GM12878 (cell line): ENCODE data around the gene CHRM1. TPM values are rescaled to one million over a fixed set of nuclear protein-coding genes. Genes with fewer than 3 reads are reported as not detected.

Experiments used
- ATAC-seq: fragments of 200-7000 bp; cut with Tn5 transposase; 3 replicates; pipeline ENCODE4 v1.9.1; 2020; ENCODE audit warnings: mild to moderate bottlenecking, moderate library complexity
- BruUV-seq: library from RNA; stranded (reverse); fragments of 400-500 nt; replicated peaks from 2 replicates; lab custom pipeline; 2021; lab: Mats Ljungman, UMichigan
- CTCF ChIA-PET: fragments of 300-600 bp; sonication (Branson Sonifier 250); formaldehyde crosslinking; extraction: SDS; loops from one replicate; lab custom pipeline; 2021; ENCODE audit warnings: inconsistent platforms; lab: Yijun Ruan, JAX
- POLR2A ChIA-PET: fragments of 350-600 bp; formaldehyde crosslinking; extraction: SDS; loops from one replicate; lab custom pipeline; 2021; ENCODE audit warnings: inconsistent platforms; lab: Charles Lee
- RAD21 ChIA-PET: fragments of 300-600 bp; sonication (Branson Sonifier 250); formaldehyde crosslinking; loops from one replicate; lab custom pipeline; 2023; ENCODE audit warnings: antibody characterized with exemption; ENCODE audit not compliant: unreplicated experiment; lab: Charles Lee
- SMC1A ChIA-PET: fragments of 300-600 bp; sonication (Branson Sonifier 250); formaldehyde crosslinking; loops from one replicate; lab custom pipeline; 2023; ENCODE audit not compliant: unreplicated experiment, uncharacterized antibody; lab: Charles Lee
- DNase-seq: peaks from one replicate; pipeline ENCODE4 v3.0.0-alpha.2; 2011; ENCODE audit warnings: low read depth, low spot score
- FAIRE-seq: peaks from 3 replicates; lab custom pipeline; 2011; peaks lifted over from hg19 to GRCh38; lab: Jason Lieb, UNC
- H2AFZ ChIP-seq: 2 replicates; pipeline ENCODE4 v1.6.0; 2011; ENCODE audit warnings: low read depth, low read length, control low read depth; ENCODE audit not compliant: control insufficient read depth
- H3K27ac ChIP-seq: 2 replicates; pipeline ENCODE4 v1.5.1; 2011; ENCODE audit warnings: control low read depth; ENCODE audit not compliant: control insufficient read depth, insufficient read depth
- H3K27me3 ChIP-seq, 2 experiments: replicated peaks in 1 of 2; 2 replicates each; pipeline versions ENCODE4 v1.6.0 to v1.6.1; 2011; ENCODE audit warnings: low read length in 1 of 2; ENCODE audit not compliant: control insufficient read depth in 2 of 2, insufficient read depth in 2 of 2
- H3K36me3 ChIP-seq, 2 experiments: 2 replicates each; pipeline ENCODE4 v1.5.1; 2011; ENCODE audit warnings: low read length in 1 of 2; ENCODE audit not compliant: control insufficient read depth in 2 of 2, insufficient read depth in 2 of 2
- H3K4me1 ChIP-seq: 2 replicates; pipeline ENCODE4 v1.6.1; 2011; ENCODE audit warnings: mild to moderate bottlenecking, low read length, moderate library complexity, mixed read lengths; ENCODE audit not compliant: control insufficient read depth, insufficient read depth
- H3K4me2 ChIP-seq: 2 replicates; pipeline ENCODE4 v1.6.0; 2011; ENCODE audit warnings: control low read depth; ENCODE audit not compliant: control insufficient read depth, insufficient read depth
- H3K4me3 ChIP-seq: fragments of 200-600 bp; sonication (generic); 2 replicates; pipeline ENCODE4 v1.5.1; 2016
- H3K79me2 ChIP-seq: 2 replicates; pipeline ENCODE4 v1.6.0; 2011; ENCODE audit warnings: low read length; ENCODE audit not compliant: control insufficient read depth, insufficient read depth
- H3K9ac ChIP-seq: 2 replicates; pipeline ENCODE4 v1.8.0; 2011; ENCODE audit warnings: low read length, control low read depth, mixed read lengths; ENCODE audit not compliant: control insufficient read depth, insufficient read depth
- H3K9me3 ChIP-seq: replicated peaks from 3 replicates; pipeline ENCODE4 v1.5.1; 2011; ENCODE audit warnings: mild to moderate bottlenecking, low read length; ENCODE audit not compliant: control insufficient read depth, insufficient read depth
- H4K20me1 ChIP-seq: 2 replicates; pipeline ENCODE4 v1.6.0; 2011; ENCODE audit not compliant: control insufficient read depth, insufficient read depth
- ATF7 ChIP-seq: fragments of 450-650 bp; IDR thresholded peaks from 2 replicates; pipeline ENCODE4 v1.6.1; 2016; ENCODE audit warnings: low read depth, mild to moderate bottlenecking
- EP300 ChIP-seq, 2 experiments: fragments of 150-350 bp in 1 of 2; IDR thresholded peaks; 2 replicates each; pipeline ENCODE4 v1.6.1; 2011 to 2012; ENCODE audit warnings: low read depth in 2 of 2, low read length in 2 of 2, borderline replicate concordance in 1 of 2, improper control_type of control experiment in 1 of 2, inconsistent platforms in 1 of 2; ENCODE audit not compliant: control insufficient read depth in 1 of 2
- LARP7 ChIP-seq: fragments of 450-650 bp; IDR thresholded peaks from 2 replicates; pipeline ENCODE4 v1.6.1; 2017; ENCODE audit warnings: mild to moderate bottlenecking
- MEF2B ChIP-seq: fragments of 450-650 bp; IDR thresholded peaks from 2 replicates; pipeline ENCODE4 v1.6.1; 2018; ENCODE audit warnings: mild to moderate bottlenecking, moderate library complexity; ENCODE audit not compliant: partially characterized antibody, poor library complexity, severe bottlenecking
- MXI1 ChIP-seq: fragments of 150-350 bp; IDR thresholded peaks from 2 replicates; pipeline ENCODE4 v1.6.1; 2011; ENCODE audit warnings: low read depth, mild to moderate bottlenecking, inconsistent platforms, low read length, improper control_type of control experiment
- NFIC ChIP-seq: IDR thresholded peaks from 2 replicates; pipeline ENCODE4 v1.6.1; 2012; ENCODE audit warnings: low read depth, mild to moderate bottlenecking, inconsistent platforms, low read length, moderate library complexity
- POU2F2 ChIP-seq: IDR thresholded peaks from 3 replicates; pipeline ENCODE4 v1.6.1; 2011; ENCODE audit warnings: low read depth, mild to moderate bottlenecking, low read length, borderline replicate concordance
- SREBF2 ChIP-seq: IDR thresholded peaks from 2 replicates; pipeline ENCODE4 v1.6.1; 2012; ENCODE audit warnings: mild to moderate bottlenecking, low read length
- TARDBP ChIP-seq: IDR thresholded peaks from 2 replicates; pipeline ENCODE4 v1.6.1; 2016; ENCODE audit warnings: borderline replicate concordance
- ZNF207 ChIP-seq: fragments of 450-650 bp; IDR thresholded peaks from 2 replicates; pipeline ENCODE4 v1.6.1; 2014; ENCODE audit warnings: antibody characterized with exemption, mild to moderate bottlenecking, borderline replicate concordance
- ZNF384 ChIP-seq: IDR thresholded peaks from 2 replicates; pipeline ENCODE4 v1.6.1; 2012; ENCODE audit warnings: low read depth, mild to moderate bottlenecking, low read length, improper control_type of control experiment, borderline replicate concordance
- WGBS: methylation state at CpG from one replicate; pipeline ENCODE4 v1.1.6; 2016; ENCODE audit warnings: low lambda C conversion rate; ENCODE audit not compliant: insufficient replicate concordance, insufficient coverage; ENCODE audit errors: missing lambda C conversion rate; 5-methylcytosine and 5-hydroxymethylcytosine counted together
- in situ Hi-C: fragments of 300-500 bp; cut with MboI; formaldehyde crosslinking; loops from 9 replicates; pipeline ENCODE4 v1.14.3; 2018; ENCODE audit warnings: mixed read lengths
- intact Hi-C: fragments of 100-400 bp; cut with micrococcal nuclease; formaldehyde crosslinking; loops from one replicate; pipeline ENCODE4 v1.14.2; 2022; ENCODE audit not compliant: unreplicated experiment
- polyA plus RNA-seq, 11 experiments: library from polyadenylated mRNA; depleted of rRNA in 4 of 11; unstranded in 6 of 11; stranded (reverse) in 5 of 11; fragments of >200 nt; fragmentation: Nextera tagmentation in 4 of 11; fragmentation: Illumina TruSeq in 1 of 11; extraction: Ambion mirVana in 4 of 11; extraction: Trizol in 1 of 11; gene quantifications; 1 replicate in 1 of 11; 2 replicates in 10 of 11; pipeline versions ENCODE4 v1.2.1 to v1.2.3, GENCODE V29; 2011 to 2016; ENCODE audit warnings: inconsistent platforms in 2 of 11, missing spikeins in 2 of 11, low read depth in 1 of 11
- total RNA-seq, 4 experiments: library from RNA; depleted of rRNA in 3 of 4; stranded (reverse); fragments of >200 nt in 3 of 4; fragmentation: Illumina TruSeq in 1 of 4; extraction: Trizol in 1 of 4; gene quantifications; 2 replicates each; pipeline versions ENCODE4 v1.2.1 to v1.2.3, GENCODE V29; 2013 to 2021
- TF ChIP-seq, protein P1 (sequence below): IDR thresholded peaks from 2 replicates; pipeline ENCODE4 v1.6.1; 2012; ENCODE audit warnings: low read depth, low read length, improper control_type of control experiment
- TF ChIP-seq, protein P2 (sequence below): fragments of 450-650 bp; IDR thresholded peaks from 2 replicates; pipeline ENCODE4 v1.6.1; 2018; ENCODE audit warnings: borderline replicate concordance, mild to moderate bottlenecking; ENCODE audit not compliant: partially characterized antibody

The CHRM1 gene
- total and polyA plus RNA-seq, 10 of the 15 experiments (the other 5 are each of a cell fraction or from before 2014, with no cell fraction given) = not detected

DNA sequence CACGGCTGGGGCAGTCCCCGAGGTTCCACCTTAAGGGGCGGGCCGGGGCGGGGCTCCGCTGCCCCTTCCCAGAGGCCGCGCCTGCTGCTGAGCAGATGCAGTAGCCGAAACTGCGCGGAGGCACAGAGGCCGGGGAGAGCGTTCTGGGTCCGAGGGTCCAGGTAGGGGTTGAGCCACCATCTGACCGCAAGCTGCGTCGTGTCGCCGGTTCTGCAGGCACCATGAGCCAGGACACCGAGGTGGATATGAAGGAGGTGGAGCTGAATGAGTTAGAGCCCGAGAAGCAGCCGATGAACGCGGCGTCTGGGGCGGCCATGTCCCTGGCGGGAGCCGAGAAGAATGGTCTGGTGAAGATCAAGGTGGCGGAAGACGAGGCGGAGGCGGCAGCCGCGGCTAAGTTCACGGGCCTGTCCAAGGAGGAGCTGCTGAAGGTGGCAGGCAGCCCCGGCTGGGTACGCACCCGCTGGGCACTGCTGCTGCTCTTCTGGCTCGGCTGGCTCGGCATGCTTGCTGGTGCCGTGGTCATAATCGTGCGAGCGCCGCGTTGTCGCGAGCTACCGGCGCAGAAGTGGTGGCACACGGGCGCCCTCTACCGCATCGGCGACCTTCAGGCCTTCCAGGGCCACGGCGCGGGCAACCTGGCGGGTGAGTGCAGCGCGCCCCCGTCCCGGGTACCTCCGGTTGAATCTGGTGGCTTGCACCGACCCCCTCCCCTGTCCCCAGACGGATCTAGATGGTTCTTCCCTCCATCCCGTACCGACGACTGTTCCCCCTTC is 40.2 kb downstream of the CHRM1 start, which contains the start of gene SLC3A2 (continued):
- TF ChIP-seq ZNF207 (peak; percentile 89), EP300 (IDR thresholded peaks at IDR 0.05; ENCODE audit: borderline replicate concordance in 1 of 2, control insufficient read depth in 1 of 2, low read depth in 2 of 2, low read length in 2 of 2) (peak in 1 of 2 experiments; percentile 17; a peak in 1 of 4 replicates), MXI1 (peak; percentile 92), NFIC (no peak), POU2F2 (peak; percentile 92)

DNA sequence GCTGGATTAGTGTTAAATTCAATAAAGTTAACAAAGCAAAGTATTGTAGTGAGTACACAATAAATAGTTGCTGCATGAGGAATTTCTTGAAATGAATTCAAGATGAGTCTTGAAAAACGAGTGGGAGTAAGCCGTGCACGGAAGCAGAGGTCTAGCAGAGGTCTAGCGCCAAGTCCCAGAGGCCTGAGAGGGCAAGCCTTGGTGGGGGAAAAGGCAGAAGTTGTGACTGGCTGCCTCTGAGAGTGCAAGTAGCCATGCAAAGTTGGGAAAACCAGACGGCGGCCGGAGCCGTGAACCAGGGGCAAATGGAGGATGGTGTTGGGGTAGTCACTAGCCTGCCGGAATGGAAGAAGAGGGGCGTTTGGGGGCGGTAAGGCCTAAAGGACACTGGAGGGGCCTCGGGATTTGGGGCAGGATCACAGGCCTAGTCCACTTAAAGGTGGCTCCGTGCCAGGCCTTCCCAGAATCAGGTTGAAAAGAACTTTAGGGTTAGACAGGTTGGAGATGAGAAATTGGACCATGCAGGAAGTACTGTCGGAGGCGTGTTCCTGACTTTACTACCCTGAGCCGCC is 40.8 kb downstream of the CHRM1 start:
- peak; percentile 65 for FAIRE-seq
- peak; percentile 41 for ATAC-seq
- Histone ChIP-seq H3K4me1 (peaks cover 15% of the 10 kb centered on the region), H3K4me2 (peak overlapping the region; percentile 78), H3K79me2 (peaks cover 47% of the 10 kb centered on the region), H3K9ac (peak overlapping the region; percentile 96; the same call in 1 of the 2 replicates), H2AFZ (peak overlapping the region; percentile 45), H3K27me3 (no peaks in the 10 kb centered on the region), H4K20me1 (no peaks in the 10 kb centered on the region), H3K36me3 (peaks cover 18 to 23% of the 10 kb centered on the region in 2 experiments), H3K27ac (peak overlapping the region; percentile 95), H3K4me3 (peak overlapping the region; percentile 91), H3K9me3 (no peaks in the 10 kb centered on the region)
- in situ Hi-C loops = no loop called here
- no peak for DNase-seq
- POLR2A ChIA-PET = interaction anchor here (0.5 to 4.4 kb wide), 7 partner anchors 25 to 378 kb away, joined by 3 to 41 read pairs (median 6); partner anchors contain the start of genes HNRNPUL2, POLR2G, TAF6L and TMEM179B
- intact Hi-C loops = loop anchor here (2.0 to 5.0 kb wide), 2 partner anchors 40 to 93 kb away; partner anchors contain the start of gene TMEM179B
- RAD21 ChIA-PET = interaction anchor here (0.7 to 2.8 kb wide), 7 partner anchors 17 to 289 kb away, joined by 3 to 18 read pairs (median 6); partner anchors contain the start of genes C11orf98, CSKMT, TUT1 and ZBTB3
- SMC1A ChIA-PET = interaction anchor here (0.8 to 2.0 kb wide), 5 partner anchors 18 to 153 kb away, joined by 3 to 8 read pairs (median 3); partner anchors contain the start of genes HNRNPUL2 and TTC9C
- CTCF ChIA-PET = interaction anchor here (0.5 to 5.7 kb wide), 11 partner anchors 10 to 289 kb away, joined by 3 to 38 read pairs (median 3); partner anchors contain the start of genes TMEM179B and TUT1
- BruUV-seq = no TSS peak
- WGBS = 1% methylated on average over 16 of the region's 16 CpGs
- TF ChIP-seq SREBF2 (no peak), ATF7 (no peak; the same call in none of the 2 replicates), LARP7 (no peak), ZNF384 (no peak), MEF2B (peak; percentile 29), TARDBP (no peak)
- TF ChIP-seq, protein P1, sequence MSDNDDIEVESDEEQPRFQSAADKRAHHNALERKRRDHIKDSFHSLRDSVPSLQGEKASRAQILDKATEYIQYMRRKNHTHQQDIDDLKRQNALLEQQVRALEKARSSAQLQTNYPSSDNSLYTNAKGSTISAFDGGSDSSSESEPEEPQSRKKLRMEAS = peak; percentile 10; the same call in 1 of the 2 replicates
- TF ChIP-seq, protein P2, sequence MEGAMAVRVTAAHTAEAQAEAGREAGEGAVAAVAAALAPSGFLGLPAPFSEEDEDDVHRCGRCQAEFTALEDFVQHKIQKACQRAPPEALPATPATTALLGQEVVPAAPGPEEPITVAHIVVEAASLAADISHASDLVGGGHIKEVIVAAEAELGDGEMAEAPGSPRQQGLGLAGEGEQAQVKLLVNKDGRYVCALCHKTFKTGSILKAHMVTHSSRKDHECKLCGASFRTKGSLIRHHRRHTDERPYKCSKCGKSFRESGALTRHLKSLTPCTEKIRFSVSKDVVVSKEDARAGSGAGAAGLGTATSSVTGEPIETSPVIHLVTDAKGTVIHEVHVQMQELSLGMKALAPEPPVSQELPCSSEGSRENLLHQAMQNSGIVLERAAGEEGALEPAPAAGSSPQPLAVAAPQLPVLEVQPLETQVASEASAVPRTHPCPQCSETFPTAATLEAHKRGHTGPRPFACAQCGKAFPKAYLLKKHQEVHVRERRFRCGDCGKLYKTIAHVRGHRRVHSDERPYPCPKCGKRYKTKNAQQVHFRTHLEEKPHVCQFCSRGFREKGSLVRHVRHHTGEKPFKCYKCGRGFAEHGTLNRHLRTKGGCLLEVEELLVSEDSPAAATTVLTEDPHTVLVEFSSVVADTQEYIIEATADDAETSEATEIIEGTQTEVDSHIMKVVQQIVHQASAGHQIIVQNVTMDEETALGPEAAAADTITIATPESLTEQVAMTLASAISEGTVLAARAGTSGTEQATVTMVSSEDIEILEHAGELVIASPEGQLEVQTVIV = peak; percentile 27
